Measurements from ENCODE around the gene PIP4K2A.

Gene PIP4K2A

GRCh38 chr10:22690614-22691431 is 23.6 kb downstream of the PIP4K2A start:
- TF ChIP-seq CTCF (conservative IDR thresholded peaks at IDR 0.05; ENCODE audit: low read length) (no peak), EZH2phosphoT487 (IDR thresholded peaks at IDR 0.05; ENCODE audit: borderline replicate concordance) (no peak)
- Histone ChIP-seq H3K9me2 (replicated peaks; ENCODE audit: low read depth, low read length) (no peaks in the 10 kb centered on the region), H3K9ac (ENCODE audit: low read depth, low read length, poor library complexity, severe bottlenecking) (no peak overlapping the region), H4K20me1 (ENCODE audit: insufficient read depth, low read length, poor library complexity, severe bottlenecking) (peaks cover 49% of the 10 kb centered on the region), H3K79me2 (ENCODE audit: insufficient read depth, low read length) (peaks cover 100% of the 10 kb centered on the region), H3K4me3 (ENCODE audit: low read length, poor library complexity, severe bottlenecking) (no peak overlapping the region), H3K27me3 (ENCODE audit: insufficient read depth, low read length, poor library complexity, severe bottlenecking) (no peaks in the 10 kb centered on the region), H3K9me3 (ENCODE audit: insufficient read depth, low read depth, low read length) (no peaks in the 10 kb centered on the region), H2AFZ (ENCODE audit: low read length) (no peak overlapping the region), H3K36me3 (ENCODE audit: insufficient read depth, low read length) (no peaks in the 10 kb centered on the region; the same call in 1 of the 2 replicates), H3F3A (ENCODE audit: low read depth) (no peaks in the 10 kb centered on the region), H3K4me1 (ENCODE audit: insufficient read depth, low read length, poor library complexity, severe bottlenecking) (peaks cover 26% of the 10 kb centered on the region), H3K4me2 (ENCODE audit: low read depth, low read length, poor library complexity, severe bottlenecking) (no peak overlapping the region)

- peaks cover 42% of the 10 kb centered on the region for H4K20me1 ChIP-seq (ENCODE audit: insufficient read depth, low read length, poor library complexity, severe bottlenecking)
- no peak for TF ChIP-seq EZH2phosphoT487 (IDR thresholded peaks at IDR 0.05; ENCODE audit: borderline replicate concordance)
- no peak for TF ChIP-seq CTCF (conservative IDR thresholded peaks at IDR 0.05; ENCODE audit: low read length)
- peaks cover 100% of the 10 kb centered on the region for H3K79me2 ChIP-seq (ENCODE audit: insufficient read depth, low read length)
Observed at GRCh38 chr10:22690158-22690557, 24.2 kb downstream of the PIP4K2A start.

GRCh38 chr10:22686347-22686746 is 28.0 kb downstream of the PIP4K2A start:
- no peaks in the 10 kb centered on the region for H3K27me3 ChIP-seq (ENCODE audit: insufficient read depth, low read length, poor library complexity, severe bottlenecking)
- no peak overlapping the region for H3K4me3 ChIP-seq (ENCODE audit: low read length, poor library complexity, severe bottlenecking)
- H3K9me2 ChIP-seq (replicated peaks; ENCODE audit: low read depth, low read length), result no peaks in the 10 kb centered on the region
- H3K79me2 ChIP-seq (ENCODE audit: insufficient read depth, low read length), result peaks cover 95% of the 10 kb centered on the region
- H2AFZ ChIP-seq (ENCODE audit: low read length), result no peak overlapping the region
- TF ChIP-seq EZH2phosphoT487 (IDR thresholded peaks at IDR 0.05; ENCODE audit: borderline replicate concordance) (no peak), CTCF (conservative IDR thresholded peaks at IDR 0.05; ENCODE audit: low read length) (no peak)
- H3K4me2 ChIP-seq (ENCODE audit: low read depth, low read length, poor library complexity, severe bottlenecking), result no peak overlapping the region
- H3F3A ChIP-seq (ENCODE audit: low read depth), result peaks cover 13% of the 10 kb centered on the region
- peaks cover 21% of the 10 kb centered on the region for H4K20me1 ChIP-seq (ENCODE audit: insufficient read depth, low read length, poor library complexity, severe bottlenecking)
- no peaks in the 10 kb centered on the region for H3K36me3 ChIP-seq (ENCODE audit: insufficient read depth, low read length)
- H3K9ac ChIP-seq (ENCODE audit: low read depth, low read length, poor library complexity, severe bottlenecking), result no peak overlapping the region
- no peaks in the 10 kb centered on the region for H3K9me3 ChIP-seq (ENCODE audit: insufficient read depth, low read depth, low read length)
- peaks cover 43% of the 10 kb centered on the region for H3K4me1 ChIP-seq (ENCODE audit: insufficient read depth, low read length, poor library complexity, severe bottlenecking)

More at GRCh38 chr10:22690158-22690557, 24.2 kb downstream of the PIP4K2A start:
- Histone ChIP-seq H3K9me3 (ENCODE audit: insufficient read depth, low read depth, low read length) (no peaks in the 10 kb centered on the region), H3K4me3 (ENCODE audit: low read length, poor library complexity, severe bottlenecking) (no peak overlapping the region), H3K27me3 (ENCODE audit: insufficient read depth, low read length, poor library complexity, severe bottlenecking) (no peaks in the 10 kb centered on the region), H3K4me1 (ENCODE audit: insufficient read depth, low read length, poor library complexity, severe bottlenecking) (peaks cover 26% of the 10 kb centered on the region), H3K36me3 (ENCODE audit: insufficient read depth, low read length) (no peaks in the 10 kb centered on the region; the same call in 1 of the 2 replicates), H2AFZ (ENCODE audit: low read length) (no peak overlapping the region), H3F3A (ENCODE audit: low read depth) (no peaks in the 10 kb centered on the region), H3K9me2 (replicated peaks; ENCODE audit: low read depth, low read length) (no peaks in the 10 kb centered on the region), H3K4me2 (ENCODE audit: low read depth, low read length, poor library complexity, severe bottlenecking) (no peak overlapping the region), H3K9ac (ENCODE audit: low read depth, low read length, poor library complexity, severe bottlenecking) (no peak overlapping the region)

Measured in Loucy (cell line).